Activated B cell treated with CpG ODN at 0.5 μM for 24 hours (primary cell): ENCODE data around the gene CYBA. TPM values are rescaled to one million over a fixed set of nuclear protein-coding genes. Genes with fewer than 3 reads are reported as not detected.

Experiments used
- ATAC-seq: fragments of 200-7000 bp; cut with Tn5 transposase; one replicate; pipeline ENCODE4 v1.10.0; 2021; ENCODE audit warnings: low read depth, mild to moderate bottlenecking, moderate library complexity
- CTCF ChIA-PET: fragments of 350-600 bp; sonication (Branson Sonifier 250); formaldehyde crosslinking; loops from one replicate; lab custom pipeline; 2021; ENCODE audit warnings: antibody characterized with exemption; lab: Charles Lee
- POLR2A ChIA-PET: fragments of 350-600 bp; sonication (Branson Sonifier 250); formaldehyde crosslinking; loops from one replicate; lab custom pipeline; 2021; ENCODE audit warnings: antibody characterized with exemption; lab: Charles Lee
- DNase-seq: peaks from one replicate; pipeline ENCODE4 v3.0.0; 2022
- H3K27ac Mint-ChIP-seq: one replicate; pipeline ENCODE4 v1.8.0; 2020; ENCODE audit warnings: mixed read lengths
- H3K27me3 Mint-ChIP-seq: one replicate; pipeline ENCODE4 v1.8.0; 2021; ENCODE audit warnings: mixed read lengths
- H3K36me3 Mint-ChIP-seq: one replicate; pipeline ENCODE4 v1.8.0; 2021; ENCODE audit warnings: low read depth, mixed read lengths
- H3K4me1 Mint-ChIP-seq: one replicate; pipeline ENCODE4 v1.8.0; 2021; ENCODE audit warnings: mixed read lengths
- H3K4me3 Mint-ChIP-seq: one replicate; pipeline ENCODE4 v1.8.0; 2020; ENCODE audit warnings: mild to moderate bottlenecking, mixed read lengths
- H3K9me3 Mint-ChIP-seq: one replicate; pipeline ENCODE4 v1.8.0; 2020; ENCODE audit warnings: mixed read lengths
- CTCF ChIP-seq: fragments of 200-600 bp; IDR thresholded peaks from one replicate; pipeline ENCODE4 v1.8.0; 2022; ENCODE audit warnings: antibody characterized with exemption, mild to moderate bottlenecking
- intact Hi-C: fragments of 100-400 bp; cut with micrococcal nuclease; formaldehyde crosslinking; loops from one replicate; pipeline ENCODE4 v1.15.1; 2024
- total RNA-seq: library from RNA; stranded (reverse); gene quantifications from 2 replicates; pipeline ENCODE4 v1.2.3, GENCODE V29; 2022

Gene CYBA
- total RNA-seq, 1 donor from 2014 or later, result 456 TPM

GRCh38 chr16:88697116-88697830, 46.4 kb upstream of the CYBA start:
- no peak for TF ChIP-seq CTCF
- Mint-ChIP-seq H3K4me1 (peaks cover 50% of the 10 kb centered on the region), H3K27me3 (no peaks in the 10 kb centered on the region), H3K36me3 (peaks cover 29% of the 10 kb centered on the region), H3K9me3 (no peaks in the 10 kb centered on the region), H3K4me3 (no peak overlapping the region), H3K27ac (no peak overlapping the region)
- intact Hi-C loops, result no loop called here
- ChIA-PET POLR2A (no interaction called here), CTCF (interaction anchor here (1.1 kb wide), 1 partner anchor 10 kb away, joined by 3 read pairs; no protein-coding TSS in a partner anchor)
- ATAC-seq (no peak), DNase-seq (no peak)

- peaks cover 29% of the 10 kb centered on the region for H3K36me3 Mint-ChIP-seq
- DNase-seq (no peak), ATAC-seq (no peak)
- ChIA-PET CTCF (no interaction called here), POLR2A (no interaction called here)
- no peak for TF ChIP-seq CTCF
- no peaks in the 10 kb centered on the region for H3K27me3 Mint-ChIP-seq
- peaks cover 50% of the 10 kb centered on the region for H3K4me1 Mint-ChIP-seq
- intact Hi-C loops, result no loop called here
- H3K4me3 Mint-ChIP-seq, result no peak overlapping the region
- H3K9me3 Mint-ChIP-seq, result no peaks in the 10 kb centered on the region
- no peak overlapping the region for H3K27ac Mint-ChIP-seq
These were observed 45.6 kb upstream of the CYBA start for GRCh38 chr16:88696441-88696840.

- peaks cover 48% of the 10 kb centered on the region for H3K4me1 Mint-ChIP-seq
- ATAC-seq, result no peak
- POLR2A ChIA-PET, result interaction anchor here (0.6 kb wide), 1 partner anchor 107 kb away, joined by 5 read pairs; no protein-coding TSS in a partner anchor
- H3K9me3 Mint-ChIP-seq, result no peaks in the 10 kb centered on the region
- CTCF ChIA-PET, result no interaction called here
- H3K4me3 Mint-ChIP-seq, result no peak overlapping the region
- H3K36me3 Mint-ChIP-seq, result peaks cover 29% of the 10 kb centered on the region
- H3K27ac Mint-ChIP-seq, result no peak overlapping the region
- intact Hi-C loops, result no loop called here
- TF ChIP-seq CTCF, result no peak
- DNase-seq, result no peak
- H3K27me3 Mint-ChIP-seq, result no peaks in the 10 kb centered on the region
These were observed 44.9 kb upstream of the CYBA start for GRCh38 chr16:88695753-88696152.

- Mint-ChIP-seq H3K36me3 (peaks cover 29% of the 10 kb centered on the region), H3K4me1 (peaks cover 47% of the 10 kb centered on the region), H3K27me3 (no peaks in the 10 kb centered on the region), H3K27ac (no peak overlapping the region), H3K4me3 (no peak overlapping the region), H3K9me3 (no peaks in the 10 kb centered on the region)
- ATAC-seq (no peak), DNase-seq (no peak)
- intact Hi-C loops, result no loop called here
- ChIA-PET POLR2A (interaction anchor here (0.6 kb wide), 1 partner anchor 108 kb away, joined by 5 read pairs; no protein-coding TSS in a partner anchor), CTCF (no interaction called here)
- TF ChIP-seq CTCF, result no peak
These were observed 44.4 kb upstream of the CYBA start for GRCh38 chr16:88695218-88695617.

- ChIA-PET CTCF (no interaction called here), POLR2A (interaction anchor here (0.7 kb wide), 1 partner anchor 9 kb away, joined by 3 read pairs; no protein-coding TSS in a partner anchor)
- Mint-ChIP-seq H3K27me3 (no peaks in the 10 kb centered on the region), H3K9me3 (no peaks in the 10 kb centered on the region), H3K4me1 (peaks cover 40% of the 10 kb centered on the region), H3K36me3 (peaks cover 25% of the 10 kb centered on the region), H3K4me3 (no peak overlapping the region), H3K27ac (no peak overlapping the region)
- TF ChIP-seq CTCF, result no peak
- intact Hi-C loops, result no loop called here
- ATAC-seq, result no peak
- DNase-seq, result no peak
These were observed 43.6 kb upstream of the CYBA start for GRCh38 chr16:88694221-88695087.
